Astrocyte (in vitro differentiated cells and primary cell): ENCODE measurements around the gene STXBP5.

Source experiments
- EZH2 ChIP-seq: IDR thresholded peaks from 2 replicates; pipeline ENCODE4 v1.6.1; 2012; ENCODE audit warnings: mild to moderate bottlenecking, low read length, inconsistent platforms; ENCODE audit not compliant: insufficient read depth
- TF ChIP-seq, protein P1 (sequence below): IDR thresholded peaks from 2 replicates; pipeline ENCODE4 v1.5.1; 2011; ENCODE audit warnings: low read depth, mild to moderate bottlenecking, inconsistent platforms, low read length, moderate library complexity; ENCODE audit not compliant: insufficient read depth

DNA sequence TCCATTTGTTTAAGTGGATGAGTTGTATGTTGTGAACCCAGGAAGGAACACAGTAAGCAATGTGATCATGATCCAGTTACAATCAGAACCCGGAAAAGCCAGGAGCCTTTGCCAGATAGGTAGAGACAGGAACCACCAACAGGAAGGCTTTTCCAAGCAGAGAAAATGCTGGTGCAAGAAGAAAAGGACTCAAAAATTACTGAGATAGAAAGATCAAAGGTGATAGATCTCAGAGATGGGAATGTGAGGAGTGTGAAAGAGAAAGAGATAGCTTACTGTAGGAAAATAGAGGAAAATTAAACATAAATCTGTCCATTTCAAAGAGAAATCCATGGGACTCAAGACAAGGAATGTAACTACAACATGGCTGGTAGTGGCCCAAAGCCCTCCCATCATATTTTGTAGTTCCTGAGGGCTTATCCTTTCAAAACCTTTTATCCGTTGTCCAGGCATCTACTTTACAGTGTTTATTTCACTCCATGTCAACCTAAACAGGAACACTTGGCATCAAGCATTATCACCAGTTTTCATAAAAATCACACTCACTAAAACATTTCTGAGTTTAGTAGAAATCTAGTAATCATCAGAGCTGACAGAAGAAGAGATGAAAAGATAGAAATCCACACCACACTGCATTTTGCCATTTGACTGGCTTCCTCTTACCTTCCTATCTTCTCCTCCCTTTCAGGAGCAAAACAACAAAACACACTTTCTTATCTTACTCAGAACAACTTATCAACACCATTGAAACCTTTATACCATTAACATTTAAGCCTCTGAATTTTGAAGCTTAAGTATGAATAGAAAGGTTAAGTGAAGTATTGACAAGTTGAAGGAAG is 44.5 kb upstream of the STXBP5 start:
- TF ChIP-seq, protein P1, sequence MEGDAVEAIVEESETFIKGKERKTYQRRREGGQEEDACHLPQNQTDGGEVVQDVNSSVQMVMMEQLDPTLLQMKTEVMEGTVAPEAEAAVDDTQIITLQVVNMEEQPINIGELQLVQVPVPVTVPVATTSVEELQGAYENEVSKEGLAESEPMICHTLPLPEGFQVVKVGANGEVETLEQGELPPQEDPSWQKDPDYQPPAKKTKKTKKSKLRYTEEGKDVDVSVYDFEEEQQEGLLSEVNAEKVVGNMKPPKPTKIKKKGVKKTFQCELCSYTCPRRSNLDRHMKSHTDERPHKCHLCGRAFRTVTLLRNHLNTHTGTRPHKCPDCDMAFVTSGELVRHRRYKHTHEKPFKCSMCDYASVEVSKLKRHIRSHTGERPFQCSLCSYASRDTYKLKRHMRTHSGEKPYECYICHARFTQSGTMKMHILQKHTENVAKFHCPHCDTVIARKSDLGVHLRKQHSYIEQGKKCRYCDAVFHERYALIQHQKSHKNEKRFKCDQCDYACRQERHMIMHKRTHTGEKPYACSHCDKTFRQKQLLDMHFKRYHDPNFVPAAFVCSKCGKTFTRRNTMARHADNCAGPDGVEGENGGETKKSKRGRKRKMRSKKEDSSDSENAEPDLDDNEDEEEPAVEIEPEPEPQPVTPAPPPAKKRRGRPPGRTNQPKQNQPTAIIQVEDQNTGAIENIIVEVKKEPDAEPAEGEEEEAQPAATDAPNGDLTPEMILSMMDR: no peak
- no peak for TF ChIP-seq EZH2
